NCI-H146 treated with DMSO at 0.1 percent for 48 hours (cell line): ENCODE results near the gene TVP23B.
"Not testable (repeated sequence)": the region's sequence is repeated elsewhere in the genome, so short reads cannot be mapped to it uniquely, and the experiment has no call there.

Experiments
- DNase-seq: peaks from one replicate; lab custom pipeline; 2025; ENCODE audit not compliant: unreplicated experiment; lab: John Stamatoyannopoulos, UW

TVP23B gene

DNA sequence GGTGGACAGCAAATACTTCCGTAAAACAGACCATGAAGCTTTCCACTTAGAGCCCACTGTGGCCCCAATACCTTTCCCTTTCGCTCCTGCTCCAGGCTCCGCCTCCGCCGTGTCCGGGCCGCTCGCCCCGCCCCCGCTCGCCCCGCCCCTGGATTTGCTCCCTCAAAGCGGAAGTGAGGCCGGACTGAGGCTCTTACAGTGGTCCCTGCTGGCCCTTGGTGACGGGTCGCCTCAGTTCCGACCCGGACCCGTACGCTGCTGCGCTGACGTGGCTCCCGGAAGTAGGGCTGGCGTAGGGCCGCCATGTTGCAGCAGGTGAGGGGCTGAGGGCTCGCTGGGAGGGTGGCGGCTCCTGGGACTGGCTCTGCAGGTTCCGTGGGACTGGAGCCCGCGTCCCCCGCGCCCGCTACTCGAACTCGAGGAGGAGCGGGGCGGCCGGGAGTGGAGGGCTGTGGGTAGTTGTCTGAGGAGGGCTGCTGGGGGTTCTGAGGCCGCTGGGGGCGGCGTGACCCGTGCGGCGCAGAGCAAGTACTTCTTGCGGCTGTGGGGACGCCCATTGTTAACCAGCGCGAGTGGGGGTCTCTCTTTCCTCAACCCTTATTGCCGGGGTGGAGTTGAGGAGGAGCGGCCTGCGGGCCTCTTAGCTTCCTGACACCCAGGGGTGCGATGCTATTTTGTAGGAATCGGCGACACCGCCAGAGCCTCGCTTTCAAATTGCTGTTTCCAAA lies at the start of gene TVP23B:
TVP23B (plus strand) TSS at position 193 of the 728 bp plus-strand sequence; CDS start at position 304, 111 bp downstream.
- DNase-seq = peak; percentile 89

DNA sequence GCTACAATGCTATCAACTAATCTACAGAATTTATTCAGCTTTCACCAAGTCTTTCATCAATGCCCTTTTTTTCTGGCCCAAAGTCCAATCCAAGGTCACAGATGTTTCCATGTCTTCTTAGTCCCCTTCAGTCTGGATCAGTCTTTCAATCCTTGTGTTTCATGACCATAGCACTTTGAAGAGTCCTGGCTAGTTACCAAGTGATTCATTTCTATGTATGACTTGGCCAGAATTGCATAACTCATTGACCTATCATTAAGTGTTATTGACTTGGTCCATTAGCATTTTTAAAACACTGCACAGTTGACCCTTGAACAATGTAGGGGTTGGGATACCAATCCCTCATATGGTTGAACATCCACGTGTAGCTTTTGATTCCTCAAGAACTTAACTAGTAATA lies 48.5 kb upstream of the TVP23B start:
- DNase-seq = not testable (repeated sequence)

DNA sequence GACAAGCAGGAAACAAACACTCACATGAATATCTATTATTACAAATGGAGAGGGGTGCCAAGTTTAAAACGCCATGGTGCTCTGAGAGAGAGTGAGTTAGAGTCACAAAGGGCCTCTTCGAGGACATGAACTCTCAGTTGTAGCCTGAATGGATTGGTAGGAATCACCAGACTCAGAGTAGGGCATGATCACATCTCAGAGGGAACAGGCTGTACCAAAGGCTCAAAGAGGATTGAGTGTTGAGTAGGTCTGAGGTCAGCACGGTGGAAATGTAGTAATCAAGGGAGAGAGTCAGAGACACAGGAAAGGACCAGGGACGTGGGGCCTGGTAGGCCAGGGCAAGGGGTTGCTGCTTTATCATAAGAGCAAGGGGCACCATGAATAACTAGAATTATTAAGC lies 47.6 kb upstream of the TVP23B start:
- not testable (repeated sequence) for DNase-seq

DNA sequence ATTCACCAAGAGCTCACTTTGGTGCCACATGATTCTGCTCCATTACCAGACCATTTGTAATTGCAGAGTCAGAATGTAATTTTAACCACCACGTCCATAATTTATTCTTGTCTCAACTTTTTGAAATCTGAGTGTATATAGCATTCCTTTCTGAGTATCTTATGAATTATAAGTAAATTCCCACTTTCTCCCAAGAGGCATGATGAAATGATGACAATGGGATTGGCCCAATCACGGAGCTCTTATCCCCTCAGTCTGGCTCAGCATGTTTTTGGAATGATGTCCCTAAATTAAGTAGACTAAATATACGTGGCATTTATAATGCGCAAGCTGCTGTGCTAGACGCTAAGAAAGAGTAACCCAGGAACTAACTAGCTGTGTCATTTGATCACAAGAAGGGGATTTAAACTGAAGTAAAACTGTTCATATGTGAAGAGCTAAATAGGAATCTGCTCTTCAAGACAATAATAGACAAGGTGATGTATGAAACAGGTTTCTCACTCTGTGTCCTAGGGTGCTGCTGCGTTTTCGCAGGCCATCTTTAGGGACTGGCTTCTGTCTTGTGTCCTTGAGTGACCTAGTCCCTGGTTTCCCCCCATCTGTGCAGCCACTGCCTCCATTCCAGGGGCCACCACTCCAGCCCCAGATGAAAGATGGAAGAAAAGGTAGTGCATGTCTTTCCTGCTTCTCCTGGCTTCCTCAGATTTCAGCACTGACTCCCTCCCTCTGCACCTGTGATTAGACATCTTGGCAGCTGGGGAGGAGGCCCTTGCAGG lies 41.2 kb upstream of the TVP23B start:
- not testable (repeated sequence) for DNase-seq

DNA sequence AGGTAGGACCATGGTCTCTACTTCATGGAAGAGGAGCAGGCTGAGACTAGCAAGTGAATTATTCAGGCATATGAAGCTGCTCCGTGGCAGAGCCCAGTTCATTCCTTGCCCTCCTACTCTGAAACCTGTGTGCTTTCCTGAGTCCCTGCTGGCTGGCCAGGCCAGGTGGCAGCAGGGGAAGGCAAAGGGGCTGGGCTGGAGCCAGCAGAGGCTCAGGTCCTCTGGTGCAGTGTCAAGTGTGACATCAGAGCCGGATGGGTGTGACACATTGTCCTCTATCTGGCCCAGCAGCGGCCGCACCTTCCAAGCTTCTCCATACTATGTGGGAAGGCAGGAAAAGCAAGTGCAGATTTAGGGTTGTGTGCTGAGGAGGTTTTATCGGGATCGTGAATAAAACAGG lies 39.8 kb upstream of the TVP23B start:
- DNase-seq = not testable (repeated sequence)

DNA sequence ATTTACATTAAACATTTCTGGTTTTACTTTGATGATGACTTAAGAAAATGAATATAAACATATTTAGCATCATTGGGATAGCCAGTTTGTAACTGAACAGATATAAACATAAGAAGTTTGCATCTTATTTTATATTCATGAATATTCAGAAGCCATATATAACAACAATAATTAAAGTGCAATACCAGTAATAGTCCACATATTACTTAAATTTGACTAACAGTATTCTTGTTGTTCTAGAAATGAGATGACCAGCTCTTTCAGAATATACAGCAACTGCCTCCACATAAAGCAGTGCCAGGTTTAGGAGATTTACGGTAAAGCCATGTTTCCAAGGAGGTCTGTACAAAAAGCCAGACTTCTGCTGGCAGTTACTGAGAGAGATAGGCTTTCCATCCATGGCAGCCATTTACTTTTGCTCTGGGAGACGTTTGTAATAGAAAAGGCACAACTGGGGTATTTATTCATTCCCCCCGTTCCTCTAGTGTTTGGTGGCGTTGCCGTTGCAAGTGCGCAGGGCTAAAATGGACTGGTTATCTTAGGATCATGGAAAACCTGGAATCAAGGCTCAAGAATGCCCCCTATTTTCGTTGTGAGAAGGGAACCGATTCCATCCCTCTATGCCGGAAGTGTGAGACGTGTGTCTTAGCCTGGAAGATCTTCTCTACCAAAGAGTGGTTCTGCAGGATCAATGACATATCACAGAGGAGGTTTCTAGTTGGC lies 37.1 kb upstream of the TVP23B start, which contains the start of gene FBXW10:
FBXW10 (plus strand) TSS at position 356 of the 723 bp plus-strand sequence; CDS start at position 547, 191 bp downstream.
- not testable (repeated sequence) for DNase-seq

DNA sequence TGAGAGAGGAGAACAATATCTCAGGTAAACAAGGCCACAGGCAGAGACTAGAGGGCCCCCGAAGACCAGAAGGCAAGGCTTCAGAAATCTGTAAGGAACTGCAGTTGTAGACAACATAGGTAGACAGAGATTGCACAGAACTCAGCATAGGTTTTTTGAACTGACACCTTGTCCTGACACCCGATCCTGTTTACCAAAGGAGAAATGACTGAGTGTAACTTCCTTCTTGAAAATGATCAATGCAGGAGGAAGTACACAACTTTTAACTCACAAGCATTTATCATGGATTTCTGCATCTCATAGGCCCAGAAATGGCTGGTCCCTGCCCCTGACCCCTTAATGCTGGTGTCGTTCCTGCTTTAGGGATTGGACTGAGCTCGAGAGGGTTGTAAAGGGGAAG lies 36.3 kb upstream of the TVP23B start:
- DNase-seq = not testable (repeated sequence)

DNA sequence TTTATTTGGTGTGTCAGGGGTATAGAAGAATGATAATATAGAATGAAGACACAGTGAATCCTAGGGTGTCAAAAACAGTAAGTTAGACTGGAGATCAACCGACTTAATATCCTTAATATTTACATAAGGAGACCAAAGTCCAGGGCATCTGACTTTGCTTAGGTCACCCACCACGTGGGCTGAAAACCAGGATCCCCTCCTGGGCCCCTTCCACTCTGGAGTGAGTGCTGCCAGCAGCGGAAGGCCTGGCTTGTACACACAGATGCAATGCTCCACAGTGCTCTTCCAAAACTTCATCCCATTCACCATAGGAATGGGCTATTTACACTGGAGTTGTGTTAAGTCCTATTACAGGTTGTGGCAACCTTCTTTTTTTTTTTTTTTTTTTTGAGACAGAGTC lies 34.4 kb upstream of the TVP23B start:
- not testable (repeated sequence) for DNase-seq

DNA sequence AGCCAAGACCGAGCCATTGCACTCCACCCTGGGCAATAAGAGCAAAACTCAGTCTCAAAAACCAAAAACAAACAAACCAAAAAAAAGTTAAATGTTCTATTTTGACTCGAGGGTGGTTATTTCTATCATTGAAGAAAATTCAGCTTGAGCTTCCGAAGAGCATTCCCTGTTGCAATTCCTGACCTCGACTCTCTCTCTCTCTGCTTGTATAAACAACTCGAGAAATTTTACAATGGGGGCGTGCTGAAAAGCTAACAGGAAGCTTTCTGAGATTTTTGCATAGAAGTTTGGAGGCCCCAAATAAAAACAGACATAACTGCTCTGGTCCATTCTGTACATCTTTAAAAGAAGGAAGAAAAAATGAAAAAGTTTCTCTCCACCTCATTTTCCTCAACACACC lies 33.5 kb upstream of the TVP23B start:
- not testable (repeated sequence) for DNase-seq

DNA sequence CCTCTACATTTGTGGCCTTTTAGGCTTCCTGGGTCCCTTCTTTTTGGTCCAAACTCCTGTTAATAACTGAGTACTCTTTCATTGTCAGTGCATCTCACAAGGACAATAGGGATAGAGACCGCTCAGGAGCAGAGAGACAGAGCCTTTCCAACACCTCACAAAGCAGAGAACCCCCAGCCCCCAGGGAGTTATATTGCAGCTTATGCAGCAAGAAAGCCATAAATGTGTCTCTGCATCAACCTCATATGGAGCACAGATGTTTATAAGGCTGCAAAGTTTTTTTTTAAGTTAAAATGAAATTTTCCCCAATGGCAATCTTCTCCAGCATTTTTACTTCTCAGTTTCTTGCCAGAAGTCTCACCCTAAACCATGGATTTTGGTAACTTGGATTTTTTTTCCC lies 30.7 kb upstream of the TVP23B start:
- not testable (repeated sequence) for DNase-seq

DNA sequence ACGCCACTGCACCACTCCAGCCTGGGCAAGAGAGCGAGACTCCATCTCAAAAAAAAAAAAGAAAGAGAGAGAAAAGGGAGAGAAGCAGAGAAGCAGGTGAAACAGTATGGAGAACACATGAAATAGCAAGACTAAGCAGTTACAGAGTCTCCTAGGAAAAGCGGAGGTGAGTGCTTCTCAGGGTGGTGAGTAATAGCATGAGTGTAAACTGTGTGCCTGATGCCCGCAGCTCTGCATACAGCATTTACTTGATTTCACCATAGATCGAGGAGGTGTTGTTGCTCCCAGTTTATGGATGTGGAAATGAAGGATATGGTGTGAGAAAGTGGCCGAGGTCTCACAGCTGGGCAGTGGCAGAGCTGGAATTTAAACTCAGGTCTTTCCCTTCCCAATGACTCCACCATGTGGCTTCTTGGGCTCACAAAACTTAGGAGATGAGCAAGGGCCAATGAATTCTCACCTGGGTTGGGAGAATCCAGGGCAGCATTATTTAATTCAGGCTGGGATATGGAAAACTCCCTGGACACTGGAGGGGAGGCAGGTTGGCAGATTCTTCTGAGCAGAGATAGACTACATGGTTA lies 27.1 kb upstream of the TVP23B start:
- DNase-seq = not testable (repeated sequence)

DNA sequence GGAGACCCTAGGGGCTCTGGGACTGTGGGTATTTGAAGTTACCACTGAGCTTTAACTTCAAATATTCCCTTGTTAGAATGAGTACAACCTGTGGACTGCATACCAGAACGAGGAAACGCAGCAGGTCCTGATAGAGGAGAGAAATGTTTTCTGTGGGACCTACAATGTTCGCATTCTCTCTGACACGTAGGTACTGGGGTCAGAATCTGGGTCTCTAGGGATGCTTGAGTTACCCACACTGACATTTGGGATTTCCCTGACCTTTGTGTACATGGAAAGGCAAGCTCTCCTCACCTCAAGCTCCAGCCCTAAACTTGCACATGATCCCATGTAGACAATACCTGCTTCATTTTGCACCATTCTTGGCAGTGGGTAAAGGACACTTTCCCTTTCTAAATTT lies 25.0 kb upstream of the TVP23B start:
- not testable (repeated sequence) for DNase-seq

DNA sequence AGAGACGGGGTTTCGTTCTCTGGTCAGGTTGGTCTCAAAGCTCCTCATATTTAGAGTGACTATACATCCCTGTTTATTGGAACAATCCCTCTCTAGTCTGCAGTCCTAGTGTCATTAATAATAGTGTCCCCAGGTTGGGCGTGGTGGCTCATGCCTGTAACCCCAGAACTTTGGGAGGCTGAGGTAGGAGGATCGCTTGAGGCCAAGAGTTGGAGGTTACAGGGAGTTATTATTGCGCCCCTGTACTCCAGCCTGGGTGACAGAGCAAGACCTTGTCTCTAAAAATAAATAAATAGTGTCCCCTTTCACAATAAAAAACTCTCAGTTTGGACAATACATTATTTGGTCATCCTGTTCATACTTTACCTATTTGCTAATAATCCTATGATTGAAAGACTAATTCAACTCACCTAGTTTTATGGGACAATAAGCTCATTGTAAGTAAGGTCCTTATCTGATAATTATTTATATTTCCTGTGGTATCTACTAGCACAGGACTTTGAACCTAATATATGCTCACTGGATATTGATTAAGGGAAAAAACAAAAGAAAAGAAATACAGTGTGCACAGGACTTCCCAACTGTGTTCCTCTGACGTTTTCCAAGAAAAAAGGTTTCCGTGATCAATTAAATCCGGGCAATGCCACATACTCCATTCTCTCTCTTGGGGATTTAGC lies 23.5 kb upstream of the TVP23B start:
- DNase-seq = not testable (repeated sequence)

DNA sequence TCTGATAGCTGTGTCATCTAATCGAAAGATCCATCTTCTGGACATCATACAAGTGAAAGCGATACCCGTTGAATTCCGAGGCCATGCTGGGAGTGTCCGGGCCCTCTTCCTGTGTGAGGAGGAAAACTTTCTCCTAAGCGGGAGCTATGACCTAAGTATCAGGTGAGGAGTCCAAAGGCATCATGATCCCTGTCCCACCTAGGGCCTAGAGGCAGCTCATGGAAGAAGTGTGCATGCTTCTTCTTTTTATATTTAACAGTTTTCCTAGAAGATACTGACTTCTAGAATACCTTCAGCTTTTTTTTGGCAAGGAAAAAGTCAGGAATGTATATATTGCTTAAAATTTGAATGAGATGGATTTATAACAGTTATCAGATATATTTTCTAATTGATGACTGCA lies 22.6 kb upstream of the TVP23B start:
- not testable (repeated sequence) for DNase-seq

DNA sequence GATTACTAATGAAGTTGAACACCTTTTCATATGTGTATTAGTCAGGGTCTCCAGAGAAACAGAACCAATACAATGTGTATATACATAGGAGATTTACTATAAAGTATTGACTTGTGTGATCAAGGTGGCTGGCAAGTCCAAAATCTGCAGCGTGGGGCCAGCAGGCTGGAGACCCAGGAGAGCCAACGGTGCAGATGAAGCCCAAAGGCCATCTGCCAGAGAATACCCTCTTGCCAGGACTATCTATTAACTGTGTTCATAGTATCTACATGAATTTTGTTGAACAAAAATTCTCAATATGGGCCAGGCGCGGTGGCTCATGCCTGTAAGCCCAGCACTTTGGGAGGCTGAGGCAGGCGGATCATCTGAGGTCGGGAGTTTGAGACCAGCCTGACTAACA lies 20.8 kb upstream of the TVP23B start:
- not testable (repeated sequence) for DNase-seq

DNA sequence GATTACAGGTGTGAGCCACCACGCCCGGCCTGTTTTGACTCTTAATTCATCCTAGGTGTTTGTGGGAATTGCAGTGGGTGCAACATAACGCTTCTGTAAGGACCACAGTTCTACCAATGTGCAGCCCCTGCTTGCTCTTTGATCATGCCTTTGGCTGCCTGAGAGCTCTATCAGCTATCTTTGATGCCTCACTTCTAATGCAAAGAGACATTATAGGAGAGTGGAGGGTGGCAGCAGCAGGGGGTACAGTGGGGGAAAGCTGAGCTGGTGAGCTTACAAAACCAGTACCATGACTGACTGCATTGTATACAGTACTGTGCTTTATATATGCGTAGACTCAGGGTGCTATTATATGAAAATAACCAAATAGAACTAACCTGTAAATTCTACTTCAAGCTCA lies 10.4 kb upstream of the TVP23B start:
- DNase-seq = not testable (repeated sequence)

DNA sequence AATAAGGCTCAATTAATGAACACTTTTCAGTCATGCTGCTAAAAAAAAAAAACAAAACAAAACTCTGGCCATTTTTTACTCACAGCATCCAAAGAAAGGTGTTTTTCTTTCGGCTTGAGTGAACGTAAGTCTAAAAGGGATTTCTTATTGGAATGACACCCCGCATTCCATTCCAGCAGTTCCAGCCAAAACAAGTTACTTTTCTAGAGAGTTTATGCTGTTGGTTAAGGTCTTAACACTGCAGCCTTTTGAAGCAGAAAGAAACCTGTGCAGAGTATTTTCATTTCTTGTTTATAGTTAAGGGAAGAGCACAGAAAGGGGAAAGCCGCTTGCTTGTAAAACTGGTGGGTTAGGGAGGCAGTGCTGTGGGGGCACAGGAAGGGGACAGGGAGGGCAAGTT lies 9.9 kb upstream of the TVP23B start:
- DNase-seq = not testable (repeated sequence)

DNA sequence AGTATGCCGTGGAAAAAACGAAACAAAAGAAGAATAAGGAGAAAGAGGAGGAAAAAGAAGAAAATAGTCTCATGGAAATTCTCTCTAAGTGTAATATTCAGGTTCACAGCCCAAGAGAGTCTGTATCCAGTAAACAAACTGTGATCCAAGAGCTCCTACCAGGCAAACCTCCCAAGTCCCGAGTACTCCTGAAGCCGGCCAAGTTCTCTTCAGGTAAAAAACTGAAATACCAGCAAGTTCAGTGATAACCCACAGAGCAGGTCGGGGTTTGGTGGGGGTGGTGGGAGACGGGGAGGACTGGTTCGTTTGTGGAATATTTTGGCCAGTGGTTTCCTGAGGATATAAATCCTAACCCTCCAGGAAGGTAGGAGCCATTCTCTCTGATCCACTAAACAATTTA lies 8.5 kb upstream of the TVP23B start:
- DNase-seq = no peak

DNA sequence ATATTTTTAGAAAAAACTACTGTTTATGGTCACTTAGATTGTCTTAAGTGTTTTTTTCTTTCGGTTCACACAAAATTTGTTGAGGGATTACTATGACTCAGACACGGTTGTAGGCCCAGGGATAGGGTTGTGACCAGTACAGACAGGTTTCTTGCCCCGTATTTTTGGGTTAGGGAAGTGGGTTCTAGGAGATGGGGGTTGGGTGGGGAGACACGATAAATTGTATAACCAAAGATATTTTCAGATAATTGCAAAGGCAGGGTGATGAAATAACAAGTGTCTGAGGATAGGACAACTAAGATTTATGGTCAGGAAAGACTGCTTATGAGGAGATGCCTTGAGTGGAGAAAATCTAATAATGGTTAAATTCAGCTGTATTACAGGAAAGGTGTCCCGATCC lies 822 bp downstream of the TVP23B start:
- not testable (repeated sequence) for DNase-seq

DNA sequence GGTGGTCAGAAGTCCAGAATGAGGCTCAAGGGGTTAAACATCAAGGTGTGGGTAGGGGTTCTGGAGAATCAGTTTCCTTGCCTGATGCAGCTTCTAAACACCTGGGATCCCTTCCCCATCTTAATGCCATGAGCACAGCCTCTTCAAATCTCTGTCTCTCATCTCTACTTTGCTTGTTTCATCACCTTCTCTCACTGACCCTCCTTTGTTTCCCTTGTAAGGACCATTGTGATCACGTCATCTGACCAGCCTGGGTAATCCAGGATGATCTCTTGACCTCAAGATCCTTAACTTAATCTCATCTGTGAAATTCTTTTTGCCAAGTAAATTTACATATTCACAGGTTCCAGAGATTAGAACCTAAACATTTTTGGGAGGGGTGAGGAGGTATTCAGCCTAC lies 5.0 kb downstream of the TVP23B start:
- DNase-seq = not testable (repeated sequence)
